ENCODE data around the gene FKBP15. TPM values are rescaled to one million over a fixed set of nuclear protein-coding genes. Genes with fewer than 3 reads are reported as not detected.
A peak's percentile ranks its signal among the peaks of the same experiment; 100 is the strongest.
"Not testable (repeated sequence)": the region's sequence is repeated elsewhere in the genome, so short reads cannot be mapped to it uniquely, and the experiment has no call there.

The FKBP15 gene
- polyA plus RNA-seq, 3 donors, result 28.8 to 32.1 (median 29.4) TPM

DNA sequence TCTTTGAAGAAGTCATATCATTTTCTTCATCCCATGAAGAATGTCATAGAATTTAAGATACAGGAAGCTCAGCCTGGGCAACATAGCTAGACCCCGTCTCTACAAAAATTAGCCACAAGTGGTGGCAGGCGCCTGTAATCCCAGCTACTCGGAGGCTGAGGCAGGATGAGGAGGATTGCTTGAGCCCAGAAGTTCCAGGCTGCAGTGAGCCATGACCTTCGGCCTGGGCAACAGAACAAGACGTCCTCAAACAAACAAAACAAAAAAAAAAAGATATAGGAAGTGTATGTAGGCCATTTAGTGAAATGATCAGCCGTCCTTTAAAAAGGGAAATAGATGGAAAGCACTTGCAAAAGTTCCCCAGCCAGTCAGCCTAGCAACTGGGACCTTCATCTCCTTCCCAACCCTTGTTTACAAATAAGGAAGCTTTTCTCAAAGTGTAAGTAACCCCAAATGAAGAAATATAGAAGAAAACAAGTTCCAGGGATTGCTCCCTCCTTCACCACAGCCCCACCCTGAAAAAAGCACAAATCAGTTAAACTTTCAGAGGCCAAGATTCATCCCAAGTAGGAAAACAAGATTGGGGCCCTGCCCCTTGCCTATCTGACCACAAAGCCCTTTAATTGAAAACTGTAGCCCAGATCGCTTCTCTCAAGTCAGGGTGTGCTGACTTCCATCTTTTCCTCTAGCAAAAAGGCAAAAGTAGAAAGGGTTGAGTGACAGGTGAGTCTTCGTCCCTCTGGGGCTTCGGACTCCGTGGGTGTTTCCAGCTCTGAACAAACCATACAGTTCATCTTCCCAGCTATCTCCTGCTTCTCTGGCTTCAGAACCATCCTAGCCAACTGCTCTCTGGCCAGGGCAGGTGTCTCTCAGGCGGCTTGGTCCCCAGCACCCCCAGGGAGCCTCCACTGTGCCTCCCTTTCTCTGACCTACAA lies 69.1 kb downstream of the FKBP15 start:
- DNase-seq (ENCODE audit: low read depth in 3 of 3, low spot score in 2 of 3), result no peak

DNA sequence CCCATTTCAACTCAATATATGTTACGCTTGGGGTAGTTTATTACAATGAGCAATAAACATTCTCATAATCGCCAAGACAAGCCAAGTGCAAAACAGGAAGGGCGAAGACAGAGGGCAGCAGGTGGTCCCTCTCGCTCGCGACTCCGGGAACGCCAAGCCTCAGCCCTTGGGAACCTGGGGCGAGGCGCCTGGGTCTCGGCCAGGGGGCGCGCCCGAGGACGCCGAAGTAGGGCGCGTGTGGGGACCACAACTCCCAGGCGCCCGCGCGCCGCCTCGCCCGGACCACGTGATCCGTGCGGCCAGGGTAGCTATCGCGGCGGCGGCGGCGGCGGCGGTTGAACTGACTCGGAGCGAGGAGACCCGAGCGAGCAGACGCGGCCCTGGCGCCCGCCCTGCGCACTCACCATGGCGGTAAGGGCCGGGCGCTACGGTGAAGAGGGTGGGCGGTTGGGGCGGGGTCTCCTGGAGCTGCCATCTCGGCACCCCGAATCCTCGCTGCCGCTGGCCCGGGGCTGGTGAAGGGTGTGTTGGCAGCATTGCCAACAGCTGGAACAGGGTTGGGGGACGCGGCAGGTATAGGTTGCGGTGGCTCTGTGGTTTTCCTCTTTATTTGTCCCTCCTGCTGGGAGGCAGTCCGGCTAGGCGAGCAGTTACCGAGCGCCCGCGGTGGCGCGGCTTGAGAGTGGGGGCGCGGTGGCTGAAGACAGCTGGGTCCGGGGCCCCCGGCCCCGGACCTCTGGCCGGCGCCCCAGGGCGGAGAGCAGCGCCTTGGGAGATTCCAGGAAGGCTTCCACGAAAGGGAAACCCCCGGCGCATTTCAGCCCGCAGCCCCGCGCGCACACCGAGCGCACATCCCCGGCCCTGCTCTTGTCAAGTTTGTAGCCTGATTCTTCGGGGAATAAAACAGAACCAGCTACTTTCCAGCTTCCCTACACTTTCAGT lies 70.1 kb downstream of the FKBP15 start, which contains the start of gene SLC31A2:
Gene SLC31A2 (plus strand): TSS at position 338 of the 942 bp plus-strand sequence. CDS start 68 bp downstream, at position 406.
- peak; percentile 16 to 61 (median 44) for DNase-seq (ENCODE audit: low read depth in 3 of 3, low spot score in 2 of 3)

DNA sequence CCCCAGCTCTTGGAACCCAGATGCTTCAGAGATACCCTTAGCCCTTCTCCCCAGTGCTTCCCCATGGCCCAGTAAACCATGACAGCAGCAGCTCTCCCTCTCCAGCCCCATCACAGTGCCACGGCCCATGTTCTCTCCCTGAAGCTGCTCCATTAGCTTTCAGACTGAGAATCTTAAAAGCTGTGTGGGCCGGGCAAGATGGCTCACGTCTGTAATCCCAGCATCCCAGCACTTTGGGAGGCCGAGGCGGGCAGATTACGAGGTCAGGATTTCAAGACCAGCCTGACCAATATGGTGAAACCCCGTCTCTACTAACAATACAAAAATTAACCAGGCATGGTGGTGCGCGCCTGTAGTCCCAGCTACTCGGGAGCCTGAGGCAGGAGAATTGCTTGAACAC lies 71.5 kb downstream of the FKBP15 start:
- not testable (repeated sequence) for DNase-seq (ENCODE audit: low read depth in 3 of 3, low spot score in 2 of 3)

DNA sequence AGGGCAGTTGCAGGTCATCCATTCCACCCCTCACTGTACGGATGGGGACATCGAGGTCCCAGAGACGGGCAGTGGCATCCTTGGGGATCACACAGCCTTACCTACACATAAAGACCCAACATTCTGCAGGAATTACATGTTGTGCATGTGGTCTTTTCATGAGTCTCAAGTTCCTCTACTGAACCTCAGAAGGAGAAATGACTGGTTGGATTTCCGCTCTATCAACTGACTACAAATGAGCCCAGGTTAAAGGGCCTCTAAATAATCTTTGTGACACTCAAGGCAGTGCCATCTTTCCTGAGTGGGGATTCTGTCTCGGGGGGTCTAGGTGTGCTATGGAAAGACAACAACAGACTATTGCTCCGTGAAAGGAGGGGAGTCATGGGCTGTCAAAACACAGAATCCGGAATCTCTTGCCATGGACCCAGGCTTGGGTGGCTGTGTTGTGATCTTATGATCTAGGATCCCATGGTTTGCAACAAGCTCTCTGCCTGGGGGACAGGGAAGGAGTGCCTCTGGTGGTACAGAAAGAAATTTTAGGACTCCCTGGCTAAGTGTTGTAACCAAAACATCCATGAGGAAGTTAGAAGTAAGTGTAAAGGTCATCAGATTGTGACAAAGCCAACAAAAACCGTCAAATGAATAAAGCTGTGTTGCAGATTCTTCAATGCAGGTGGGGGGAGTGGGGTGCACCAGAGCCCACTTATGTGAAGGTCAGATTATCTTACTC lies 72.1 kb downstream of the FKBP15 start:
- DNase-seq (ENCODE audit: low read depth in 3 of 3, low spot score in 2 of 3), result no peak

DNA sequence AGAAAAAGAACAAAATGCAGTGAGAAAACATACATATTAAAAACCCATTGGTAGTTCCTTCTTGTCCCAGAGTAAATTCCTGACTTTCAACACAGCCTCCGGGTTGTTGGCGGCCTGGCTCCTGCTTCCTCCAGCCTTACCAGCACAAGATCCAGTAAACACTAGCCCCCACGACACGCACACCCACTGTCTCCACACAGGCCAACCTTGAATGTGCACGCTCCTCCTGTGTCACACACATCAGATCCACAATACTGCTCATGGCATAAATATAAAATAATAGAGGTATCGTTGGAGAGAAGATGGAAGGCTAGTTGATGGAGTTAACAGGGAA lies 72.7 kb downstream of the FKBP15 start:
- no peak for DNase-seq (ENCODE audit: low read depth in 3 of 3, low spot score in 2 of 3)

DNA sequence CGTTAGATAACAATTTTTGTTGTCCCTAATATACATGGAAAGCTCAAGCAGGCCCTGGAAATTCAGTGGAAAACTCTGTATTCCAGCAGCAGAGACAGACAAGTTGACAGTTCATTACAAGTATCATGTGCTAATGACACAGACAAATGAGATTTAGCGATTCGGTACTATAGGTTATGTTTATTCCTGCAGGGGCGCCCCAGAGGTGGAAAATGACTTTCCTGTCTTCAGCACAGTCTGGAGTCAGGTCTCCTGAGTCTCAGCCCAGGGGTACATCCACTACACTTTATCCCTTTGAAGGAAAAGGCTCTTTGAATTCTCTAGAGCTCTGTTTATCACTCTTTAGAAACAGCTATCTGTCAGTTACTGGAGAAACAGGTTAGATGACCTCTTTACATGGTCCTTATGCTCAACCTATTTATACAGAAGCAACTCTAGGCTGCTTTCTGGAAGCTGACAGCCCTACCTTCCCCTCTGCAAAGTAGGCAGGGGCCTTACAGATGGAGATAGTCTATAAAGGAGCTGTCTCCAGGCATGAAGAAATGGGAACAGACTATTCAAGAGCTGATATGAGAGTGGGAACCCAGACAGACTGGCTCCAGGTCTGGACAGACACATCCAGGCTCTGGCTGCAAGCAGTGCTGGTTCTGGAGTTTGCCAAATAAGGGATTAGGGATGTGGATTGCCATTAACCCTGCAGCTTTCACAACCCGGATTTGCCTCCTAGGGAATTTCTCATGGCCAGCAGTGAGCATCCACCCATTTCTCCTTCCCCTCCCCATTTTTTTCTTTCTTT lies 77.4 kb downstream of the FKBP15 start:
- DNase-seq (ENCODE audit: low read depth in 3 of 3, low spot score in 2 of 3), result no peak

DNA sequence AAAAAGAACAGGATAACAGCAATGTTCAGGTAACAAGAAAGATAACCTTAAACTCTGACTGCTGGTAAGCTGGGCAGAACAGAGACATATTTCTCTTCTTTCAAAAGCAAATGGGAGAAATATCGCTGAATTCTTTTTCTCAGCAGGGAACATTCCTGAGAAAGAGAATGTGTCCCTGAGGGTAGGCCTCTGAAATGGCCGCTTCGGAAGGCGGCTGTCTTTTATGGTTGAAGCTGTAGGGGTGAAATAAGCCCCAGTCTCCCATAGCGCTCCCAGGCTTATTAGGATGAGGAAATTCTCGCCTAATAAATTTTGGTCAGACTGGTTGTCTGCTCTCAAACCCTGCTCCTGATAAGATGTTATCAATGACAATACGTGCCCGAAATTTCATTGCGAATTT lies 80.2 kb downstream of the FKBP15 start:
- DNase-seq (ENCODE audit: low read depth in 3 of 3, low spot score in 2 of 3), result not testable (repeated sequence)

DNA sequence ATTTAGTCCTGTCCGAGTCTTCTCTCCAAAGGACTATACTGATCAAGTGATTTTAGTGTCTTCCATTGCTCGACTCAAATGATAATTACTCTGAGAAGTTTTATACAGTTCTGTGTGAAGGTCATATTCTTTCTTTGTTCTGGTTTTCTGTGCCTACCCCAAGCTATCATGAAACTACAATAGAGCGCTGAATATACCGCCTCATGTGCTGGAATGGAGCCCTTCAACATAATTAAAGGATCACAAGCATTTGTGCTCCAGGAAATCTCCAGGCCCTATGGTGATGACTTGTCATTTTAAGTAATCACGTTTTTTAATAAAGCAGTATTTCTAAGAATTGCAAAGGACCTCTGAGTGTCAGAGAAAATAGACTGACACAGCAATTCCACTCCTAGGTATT lies 81.1 kb downstream of the FKBP15 start:
- DNase-seq (ENCODE audit: low read depth in 3 of 3, low spot score in 2 of 3), result no peak

DNA sequence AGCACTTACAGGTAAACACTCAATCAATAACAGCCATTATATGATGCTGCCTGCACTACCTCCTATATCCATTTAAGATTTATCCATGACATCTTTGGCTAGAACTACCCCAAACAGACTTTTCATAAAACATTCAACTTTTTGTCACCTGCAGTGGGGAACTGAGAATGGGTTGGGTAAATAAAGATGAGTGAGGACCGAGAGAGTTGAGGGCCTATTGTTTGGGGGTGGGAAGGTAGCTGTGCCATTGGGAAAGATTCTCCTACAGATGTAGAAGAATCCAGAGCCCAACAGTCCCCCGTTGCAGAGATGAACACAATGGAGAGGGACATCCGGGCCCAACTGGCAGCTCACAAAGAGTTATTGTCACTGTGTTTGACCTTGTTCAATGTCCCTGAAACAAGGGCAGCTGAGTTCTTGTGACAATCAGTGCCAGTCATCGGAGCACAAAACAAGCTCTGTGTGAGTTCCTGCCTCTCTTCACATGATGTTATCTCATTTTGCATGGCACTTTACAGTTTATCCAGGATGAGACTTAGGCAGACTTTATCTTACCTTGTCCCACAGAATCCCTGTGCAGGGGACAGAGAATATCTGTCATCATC lies 81.8 kb downstream of the FKBP15 start:
- no peak for DNase-seq (ENCODE audit: low read depth in 3 of 3, low spot score in 2 of 3)

DNA sequence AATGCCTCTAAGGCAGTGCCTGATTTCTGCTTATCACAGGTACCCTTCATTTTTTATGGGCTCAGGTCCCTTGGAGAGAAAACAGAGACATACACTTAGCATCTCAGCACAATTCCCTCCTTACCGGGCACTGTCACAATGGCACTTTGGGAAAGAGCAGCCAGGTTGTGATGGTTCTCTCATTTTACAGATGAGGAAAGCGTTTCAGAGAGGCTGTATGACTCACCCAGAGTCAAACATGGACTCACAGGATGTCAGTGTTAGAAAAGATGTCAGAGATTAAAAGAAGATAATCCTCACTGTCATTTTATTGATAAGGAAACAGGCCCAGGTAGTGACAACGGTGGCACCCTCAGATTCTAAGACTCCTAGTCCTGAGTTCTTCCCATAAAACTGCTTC lies 82.3 kb downstream of the FKBP15 start:
- DNase-seq (ENCODE audit: low read depth in 3 of 3, low spot score in 2 of 3), result no peak

DNA sequence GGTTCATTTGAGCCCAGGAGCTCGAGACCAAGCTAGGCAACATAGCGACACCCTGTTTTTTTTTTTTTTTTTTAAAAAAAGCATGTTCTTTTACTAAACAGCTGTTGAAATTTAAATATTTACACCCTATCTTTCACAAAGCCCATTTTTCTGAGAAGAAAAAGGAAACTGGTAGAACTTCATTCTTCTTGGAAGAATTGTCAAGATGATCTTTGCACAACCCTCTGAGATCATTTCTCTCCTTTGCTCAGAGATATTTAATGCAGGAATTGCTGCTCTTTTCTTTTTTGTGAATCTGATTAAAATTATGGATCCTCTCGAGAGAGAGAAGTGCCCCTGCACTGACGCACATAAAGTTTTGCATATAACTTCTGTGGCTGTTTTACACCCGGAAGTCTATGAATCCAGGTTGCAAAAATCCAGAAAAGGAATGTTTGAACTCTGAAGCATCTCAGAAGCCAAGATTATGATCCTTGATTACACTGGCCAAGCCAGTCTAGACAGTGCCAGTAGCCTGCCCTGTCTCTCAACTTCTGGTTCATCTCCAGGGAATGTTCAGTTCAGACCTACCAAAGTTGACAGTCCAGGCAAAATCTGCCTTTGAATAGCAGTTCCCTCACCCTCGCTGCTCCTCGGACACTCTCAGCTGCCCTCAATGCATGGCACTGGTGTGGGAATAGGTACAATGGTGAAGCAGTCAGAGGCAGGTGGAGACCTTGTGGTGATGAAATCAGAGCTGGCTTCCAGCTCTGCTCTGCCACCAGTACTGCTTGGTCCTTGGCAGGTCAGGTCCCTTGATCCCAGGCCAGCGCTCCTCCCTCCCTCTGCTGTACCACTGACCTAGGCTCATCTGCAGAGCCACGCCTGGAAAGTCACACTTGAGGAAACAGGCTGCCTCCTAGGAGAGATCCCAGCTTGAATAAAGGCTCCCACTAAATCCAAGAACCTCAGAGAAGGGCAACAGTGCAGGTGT lies 83.6 kb downstream of the FKBP15 start:
- DNase-seq (ENCODE audit: low read depth in 3 of 3, low spot score in 2 of 3), result no peak

DNA sequence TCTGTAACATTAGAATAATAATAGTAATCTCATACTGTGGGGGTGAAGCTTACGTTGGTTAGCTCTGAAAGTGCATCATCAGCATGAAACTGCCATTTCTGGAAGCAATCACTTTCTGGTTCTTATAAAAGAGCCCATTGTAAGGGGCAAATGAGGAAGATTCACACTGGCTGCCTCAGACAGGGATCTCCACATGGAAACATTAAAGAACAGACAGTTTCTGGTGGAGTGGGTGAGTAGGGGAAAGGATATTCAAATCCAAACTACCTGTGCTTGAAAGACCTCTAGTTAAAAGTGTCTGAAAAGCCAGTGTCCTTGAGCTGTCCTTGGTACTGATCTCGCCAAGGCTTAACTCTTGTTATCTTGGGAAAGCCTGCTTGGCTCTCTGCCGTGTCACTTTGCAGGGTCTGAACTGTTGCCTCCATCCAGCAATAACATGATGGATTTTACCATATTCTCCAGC lies 89.4 kb downstream of the FKBP15 start:
- DNase-seq (ENCODE audit: low read depth in 3 of 3, low spot score in 2 of 3), result peak in 1 of 3 donors; percentile 39

DNA sequence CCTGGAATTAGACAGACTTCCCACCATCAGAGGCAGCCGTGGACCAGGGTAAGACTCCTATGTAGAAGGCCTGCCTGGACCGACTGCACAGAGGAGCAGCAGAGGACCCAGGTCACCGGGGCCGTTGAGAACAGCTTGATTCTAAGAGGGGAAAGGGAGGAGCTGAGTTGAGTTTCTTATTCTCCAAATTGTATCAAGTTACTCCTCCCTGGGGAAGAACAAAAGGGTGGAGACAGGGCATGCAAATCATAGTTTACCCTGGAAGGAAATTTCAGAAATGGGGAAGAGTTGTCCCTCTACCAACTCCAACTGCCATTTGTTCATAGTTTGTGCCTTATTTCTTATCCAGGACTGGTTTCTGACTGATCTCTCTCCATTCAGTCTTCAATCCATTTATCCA lies 91.2 kb downstream of the FKBP15 start:
- no peak for DNase-seq (ENCODE audit: low read depth in 3 of 3, low spot score in 2 of 3)

DNA sequence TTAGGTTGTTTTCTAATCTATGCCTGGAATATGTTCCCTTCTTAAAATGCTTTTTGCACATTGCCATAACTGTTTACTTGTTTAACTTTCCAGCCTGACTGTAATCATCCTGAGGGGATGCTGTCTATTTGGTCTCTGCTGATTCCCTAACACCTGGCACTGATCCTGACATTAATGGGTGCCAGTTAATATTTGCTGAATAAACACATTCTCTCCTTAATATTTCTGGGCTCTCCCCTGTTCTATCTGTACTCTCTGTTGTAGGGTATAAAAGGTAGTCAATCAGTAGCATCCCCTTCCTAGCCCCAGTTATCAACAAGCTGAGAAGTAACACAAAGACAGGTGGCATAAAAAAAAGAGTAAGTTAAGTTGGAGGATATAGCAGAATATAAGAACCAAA lies 91.6 kb downstream of the FKBP15 start:
- DNase-seq (ENCODE audit: low read depth in 3 of 3, low spot score in 2 of 3), result no peak

DNA sequence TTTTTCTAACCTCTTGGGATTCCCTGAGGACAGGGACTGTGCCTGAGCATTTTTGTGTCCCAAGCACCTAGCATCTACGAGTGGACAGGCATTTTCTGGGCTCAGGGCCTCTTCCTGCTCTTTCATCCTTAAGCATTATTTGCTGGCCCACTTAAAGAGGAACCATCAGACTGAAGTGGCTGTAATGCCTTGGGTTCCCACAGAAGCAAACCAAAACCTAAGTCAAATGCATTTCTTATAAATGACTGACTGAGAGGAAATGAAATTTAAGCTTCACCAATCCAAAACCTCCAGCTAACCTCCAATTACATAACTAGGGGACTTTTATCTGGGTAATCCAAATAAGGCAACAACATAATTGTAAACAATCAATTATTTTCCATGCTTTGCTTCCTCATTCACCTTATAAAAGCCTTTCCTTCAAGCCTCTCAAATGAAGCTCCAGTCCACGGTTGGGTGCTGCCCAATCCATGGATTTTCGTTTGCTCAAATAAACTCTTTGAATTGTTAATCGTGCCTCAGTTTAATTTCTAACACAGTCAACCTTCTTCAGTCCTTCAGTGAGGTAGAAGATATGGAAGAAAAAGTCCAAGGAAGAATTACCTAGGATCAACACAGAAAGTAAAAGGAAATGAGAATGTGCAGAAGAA lies 95.6 kb downstream of the FKBP15 start:
- DNase-seq (ENCODE audit: low read depth in 3 of 3, low spot score in 2 of 3), result no peak

DNA sequence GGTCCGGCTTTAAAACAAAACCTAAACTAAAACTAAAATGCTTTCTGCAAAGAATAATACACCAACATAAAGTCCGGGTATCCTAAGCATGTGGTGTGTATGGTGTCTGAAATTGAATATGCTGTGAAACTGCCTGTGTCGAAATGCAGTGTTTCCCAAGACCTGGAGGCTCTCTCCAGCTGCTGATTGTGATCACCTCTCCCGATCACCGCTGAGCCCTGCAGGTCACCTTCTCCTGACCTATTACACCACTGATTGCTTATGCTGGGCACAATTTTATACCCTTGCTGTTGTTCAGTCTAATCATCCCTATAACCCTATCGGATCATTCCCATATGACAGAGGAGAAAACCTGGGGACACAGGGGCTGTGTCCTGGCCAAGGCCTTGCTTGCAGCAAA lies 102.2 kb downstream of the FKBP15 start:
- not testable (repeated sequence) for DNase-seq (ENCODE audit: low read depth in 3 of 3, low spot score in 2 of 3)

Data from right renal cortex interstitium (tissue), 3 donors.